ENCODE measurements around the gene MTUS2.
A peak's percentile ranks its signal among the peaks of the same experiment; 100 is the strongest.

MTUS2 gene

DNA sequence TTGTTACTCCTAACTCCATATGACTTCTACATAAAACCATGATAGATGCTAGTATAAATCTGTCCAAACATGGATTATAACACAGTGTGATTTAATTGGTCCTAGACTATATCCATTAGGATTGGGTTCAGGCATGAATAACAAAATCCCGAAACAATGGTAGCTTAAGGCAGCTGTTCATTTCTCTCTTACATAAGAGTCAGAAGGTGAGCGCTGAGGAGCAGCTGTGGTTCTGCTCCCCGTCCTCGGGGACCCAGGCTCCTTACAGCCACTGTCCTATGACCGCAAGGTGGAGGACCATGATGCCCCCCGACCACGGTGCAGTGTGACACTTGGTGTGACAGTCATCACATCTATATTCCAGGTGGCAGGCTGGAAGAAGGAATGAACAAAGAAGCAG is 629.6 kb downstream of the MTUS2 start:
- no peak for DNase-seq (ENCODE audit: extremely low spot score)
- TF ChIP-seq, protein P1, sequence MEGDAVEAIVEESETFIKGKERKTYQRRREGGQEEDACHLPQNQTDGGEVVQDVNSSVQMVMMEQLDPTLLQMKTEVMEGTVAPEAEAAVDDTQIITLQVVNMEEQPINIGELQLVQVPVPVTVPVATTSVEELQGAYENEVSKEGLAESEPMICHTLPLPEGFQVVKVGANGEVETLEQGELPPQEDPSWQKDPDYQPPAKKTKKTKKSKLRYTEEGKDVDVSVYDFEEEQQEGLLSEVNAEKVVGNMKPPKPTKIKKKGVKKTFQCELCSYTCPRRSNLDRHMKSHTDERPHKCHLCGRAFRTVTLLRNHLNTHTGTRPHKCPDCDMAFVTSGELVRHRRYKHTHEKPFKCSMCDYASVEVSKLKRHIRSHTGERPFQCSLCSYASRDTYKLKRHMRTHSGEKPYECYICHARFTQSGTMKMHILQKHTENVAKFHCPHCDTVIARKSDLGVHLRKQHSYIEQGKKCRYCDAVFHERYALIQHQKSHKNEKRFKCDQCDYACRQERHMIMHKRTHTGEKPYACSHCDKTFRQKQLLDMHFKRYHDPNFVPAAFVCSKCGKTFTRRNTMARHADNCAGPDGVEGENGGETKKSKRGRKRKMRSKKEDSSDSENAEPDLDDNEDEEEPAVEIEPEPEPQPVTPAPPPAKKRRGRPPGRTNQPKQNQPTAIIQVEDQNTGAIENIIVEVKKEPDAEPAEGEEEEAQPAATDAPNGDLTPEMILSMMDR (IDR thresholded peaks at IDR 0.05; ENCODE audit: control extremely low read depth, extremely low read depth, low read depth, missing control alignments): no peak
- CTCF ChIA-PET: interaction anchor here (4.4 kb wide), 1 partner anchor 24 kb away, joined by 24 read pairs; no protein-coding TSS in a partner anchor
- POLR2A ChIA-PET: no interaction called here

DNA sequence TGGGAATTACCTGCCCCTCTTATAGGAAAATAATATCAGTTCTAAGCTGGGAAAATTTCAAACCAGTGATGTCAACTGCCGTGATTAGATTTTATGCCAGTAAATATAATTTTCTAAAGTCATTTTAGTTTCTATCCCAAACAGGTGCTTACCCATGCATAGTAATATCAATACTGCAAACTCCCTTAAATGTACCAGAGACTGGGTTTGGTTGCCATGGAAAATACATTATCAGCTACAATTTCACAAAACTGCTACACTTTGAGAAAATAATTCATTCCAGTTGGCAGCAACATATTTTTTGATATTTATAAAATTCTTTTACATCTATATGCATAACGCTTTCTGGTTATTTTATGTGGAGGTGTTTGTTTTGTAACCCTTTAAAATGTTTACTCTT is 631.8 kb downstream of the MTUS2 start:
- TF ChIP-seq, protein P1 (IDR thresholded peaks at IDR 0.05; ENCODE audit: control extremely low read depth, extremely low read depth, low read depth, missing control alignments): no peak
- ChIA-PET POLR2A (no interaction called here), CTCF (interaction anchor here (0.8 to 4.4 kb wide), 4 partner anchors 10 to 271 kb away, joined by 3 to 24 read pairs (median 4); no protein-coding TSS in a partner anchor)
- no peak for DNase-seq (ENCODE audit: extremely low spot score)

DNA sequence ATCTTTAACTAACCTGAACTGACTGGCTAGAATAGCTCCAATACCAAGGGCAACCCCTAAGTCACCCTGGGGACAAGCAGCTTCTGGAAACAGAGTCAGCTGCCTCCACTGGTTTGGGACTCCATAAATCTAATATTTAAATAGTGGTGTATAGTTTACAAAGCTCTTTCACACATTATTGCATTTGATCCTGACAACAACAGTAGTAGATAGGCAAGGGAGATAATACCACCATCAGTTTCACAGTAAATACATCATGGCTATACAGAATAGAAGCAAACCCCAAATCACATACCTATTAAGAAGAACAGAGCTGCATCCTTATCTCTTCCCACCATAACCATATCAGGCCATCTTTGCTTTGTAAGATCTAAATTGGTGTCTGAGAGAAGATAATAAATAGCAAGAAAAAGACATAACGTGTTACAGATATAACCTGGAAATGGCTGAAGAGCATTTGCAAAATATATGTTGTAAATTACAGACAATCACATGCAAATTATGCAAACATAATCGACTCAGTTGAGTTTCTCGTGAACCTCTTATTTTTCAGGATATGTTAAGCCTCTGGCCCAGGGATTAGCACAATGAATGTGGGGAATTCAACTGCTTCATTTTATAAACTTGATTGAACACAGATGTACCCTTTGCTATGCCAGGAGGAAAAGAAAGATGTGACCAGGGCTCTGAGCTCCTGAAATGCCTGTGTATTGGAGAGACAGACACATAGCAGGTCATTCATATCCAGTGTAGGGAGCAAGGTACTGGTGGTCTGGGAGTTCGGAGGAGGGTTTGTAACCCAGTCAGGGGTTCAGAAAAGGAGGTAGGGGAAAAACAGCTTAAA is 632.9 kb downstream of the MTUS2 start:
- CTCF ChIA-PET: interaction anchor here (1.9 to 4.4 kb wide), 3 partner anchors 9 to 21 kb away, joined by 5 to 24 read pairs (median 17); no protein-coding TSS in a partner anchor
- TF ChIP-seq, protein P1 (IDR thresholded peaks at IDR 0.05; ENCODE audit: control extremely low read depth, extremely low read depth, low read depth, missing control alignments): no peak
- POLR2A ChIA-PET: no interaction called here
- no peak for DNase-seq (ENCODE audit: extremely low spot score)

GRCh38 chr13:29453617-29454011 is 633.5 kb downstream of the MTUS2 start:
- TF ChIP-seq, protein P1 (IDR thresholded peaks at IDR 0.05; ENCODE audit: control extremely low read depth, extremely low read depth, low read depth, missing control alignments): no peak
- ChIA-PET CTCF (interaction anchor here (1.9 to 3.4 kb wide), 3 partner anchors 8 to 19 kb away, joined by 5 to 20 read pairs (median 17); no protein-coding TSS in a partner anchor), POLR2A (no interaction called here)
- no peak for DNase-seq (ENCODE audit: extremely low spot score)

DNA sequence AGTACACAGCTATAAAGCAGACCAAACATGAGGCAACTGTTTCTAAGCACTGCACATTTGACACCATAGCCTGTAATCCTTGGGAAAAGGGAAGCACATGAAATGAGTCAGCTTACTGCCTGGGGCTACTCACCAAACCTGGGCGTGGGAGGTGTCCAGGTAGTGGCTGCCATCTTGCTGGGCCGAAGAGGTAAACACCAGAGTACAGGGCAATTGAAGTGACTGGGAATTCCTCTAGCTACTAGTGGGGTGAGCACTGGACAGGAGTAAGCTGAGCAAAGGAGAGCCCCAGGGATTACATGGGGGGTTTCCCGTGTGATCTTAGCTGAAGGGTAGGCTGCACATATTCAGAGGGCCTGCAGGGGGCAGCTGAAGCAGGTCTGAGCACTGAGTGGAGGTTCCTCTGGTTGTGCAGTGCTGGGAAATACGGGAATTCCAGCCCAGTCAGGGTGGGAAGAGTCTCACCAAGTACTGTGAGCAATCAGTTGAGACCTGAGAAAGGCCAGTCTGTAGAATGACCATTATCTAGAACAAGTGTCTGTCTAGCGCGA is 634.9 kb downstream of the MTUS2 start:
- TF ChIP-seq, protein P1 (IDR thresholded peaks at IDR 0.05; ENCODE audit: control extremely low read depth, extremely low read depth, low read depth, missing control alignments): peak; percentile 23
- ChIA-PET POLR2A (interaction anchor here (0.6 kb wide), 1 partner anchor 11 kb away, joined by 6 read pairs; no protein-coding TSS in a partner anchor), CTCF (interaction anchor here (0.6 to 3.4 kb wide), 14 partner anchors 9 to 660 kb away, joined by 3 to 20 read pairs (median 4); no protein-coding TSS in a partner anchor)
- peak; percentile 47 for DNase-seq (ENCODE audit: extremely low spot score)

- no peak for DNase-seq (ENCODE audit: extremely low spot score)
- ChIA-PET CTCF (interaction anchor here (1.4 to 3.4 kb wide), 4 partner anchors 12 to 52 kb away, joined by 4 to 20 read pairs (median 12); no protein-coding TSS in a partner anchor), POLR2A (no interaction called here)
Observed at GRCh38 chr13:29456419-29456818, 636.3 kb downstream of the MTUS2 start.

More at GRCh38 chr13:29456419-29456818, 636.3 kb downstream of the MTUS2 start:
- TF ChIP-seq, protein P1 (IDR thresholded peaks at IDR 0.05; ENCODE audit: control extremely low read depth, extremely low read depth, low read depth, missing control alignments): no peak

Measured in GM10248 (cell line).